ENCODE measurements around the gene SRGAP2C.
A peak's percentile ranks its signal among the peaks of the same experiment; 100 is the strongest.
"Not testable (repeated sequence)": the region's sequence is repeated elsewhere in the genome, so short reads cannot be mapped to it uniquely, and the experiment has no call there.

SRGAP2C gene

DNA sequence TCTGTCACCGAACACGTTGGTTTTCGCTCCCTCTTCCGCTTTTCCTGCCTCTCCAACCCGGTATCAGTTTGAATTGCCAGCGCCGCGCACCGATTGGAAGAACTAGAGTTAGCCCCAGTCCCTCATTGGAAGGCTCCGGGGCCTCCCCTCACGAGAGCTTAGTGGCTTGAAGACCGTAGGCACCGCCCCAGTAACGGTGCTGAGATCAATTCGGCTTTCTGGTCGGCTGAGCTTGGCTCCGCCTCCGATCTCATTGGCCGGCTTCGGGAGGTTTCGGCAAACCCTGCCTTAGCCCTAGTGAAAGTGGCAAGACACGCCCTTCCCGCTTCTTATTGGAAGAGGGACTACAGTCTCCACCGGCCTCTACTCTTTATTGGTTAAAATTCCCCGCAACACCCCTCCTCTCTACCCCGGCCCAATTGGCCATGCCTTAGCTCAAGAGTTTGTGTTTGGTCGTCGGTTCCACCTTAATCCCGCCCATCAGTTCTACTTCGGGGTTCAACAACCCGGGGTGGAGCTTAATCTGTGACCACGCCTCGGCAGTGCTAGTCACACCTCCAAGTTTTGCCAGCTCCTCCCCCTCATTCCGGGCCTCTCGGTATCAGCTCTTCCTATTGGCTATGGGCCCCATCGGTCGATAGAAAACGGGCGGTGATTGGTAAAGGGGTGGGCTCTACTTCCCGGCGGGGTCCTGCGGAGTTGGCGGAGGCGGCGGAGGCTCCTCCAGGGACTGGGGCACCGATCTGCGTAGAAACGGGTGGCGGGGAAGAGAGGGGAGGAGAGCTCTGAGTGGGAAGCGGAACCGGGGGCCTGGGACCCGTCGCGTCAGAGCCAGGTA is at the start of gene SRGAP2C, which contains the start of gene FAM72B:
SRGAP2C (plus strand) TSS at position 686 of the 838 bp plus-strand sequence. CDS start 2,472 bp downstream, outside the sequence.
FAM72B (minus strand) TSS at position 51 of the 838 bp plus-strand sequence. CDS start 851 bp downstream, outside the sequence.
- peak; percentile 95 for DNase-seq (ENCODE audit: extremely low read depth, low read depth)
- peak within 1 kb of the TSS; percentile 44 for H3K4me3 ChIP-seq (replicated peaks; ENCODE audit: low read depth, low read length)

DNA sequence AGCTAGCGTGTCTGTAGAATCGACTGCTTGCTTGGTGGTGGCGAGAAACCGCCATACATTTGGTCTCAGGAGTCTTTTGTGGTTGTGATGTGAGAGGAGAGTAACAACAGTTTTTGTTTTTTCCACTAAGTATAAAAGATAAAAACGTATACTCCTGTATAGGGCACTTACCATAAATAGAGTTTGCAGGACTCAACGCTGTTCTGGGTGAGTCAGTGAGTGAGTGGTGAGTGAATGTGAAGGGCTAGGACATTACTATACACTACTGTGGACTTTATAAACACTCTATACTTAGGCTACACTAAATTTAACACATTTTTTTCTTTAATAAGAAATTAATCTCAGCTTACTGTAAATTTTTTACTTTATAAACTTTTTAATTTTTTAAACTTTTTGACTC is 44.4 kb upstream of the SRGAP2C start:
- not testable (repeated sequence) for H3K4me3 ChIP-seq (replicated peaks; ENCODE audit: low read depth, low read length); DNase-seq (ENCODE audit: extremely low read depth, low read depth)

DNA sequence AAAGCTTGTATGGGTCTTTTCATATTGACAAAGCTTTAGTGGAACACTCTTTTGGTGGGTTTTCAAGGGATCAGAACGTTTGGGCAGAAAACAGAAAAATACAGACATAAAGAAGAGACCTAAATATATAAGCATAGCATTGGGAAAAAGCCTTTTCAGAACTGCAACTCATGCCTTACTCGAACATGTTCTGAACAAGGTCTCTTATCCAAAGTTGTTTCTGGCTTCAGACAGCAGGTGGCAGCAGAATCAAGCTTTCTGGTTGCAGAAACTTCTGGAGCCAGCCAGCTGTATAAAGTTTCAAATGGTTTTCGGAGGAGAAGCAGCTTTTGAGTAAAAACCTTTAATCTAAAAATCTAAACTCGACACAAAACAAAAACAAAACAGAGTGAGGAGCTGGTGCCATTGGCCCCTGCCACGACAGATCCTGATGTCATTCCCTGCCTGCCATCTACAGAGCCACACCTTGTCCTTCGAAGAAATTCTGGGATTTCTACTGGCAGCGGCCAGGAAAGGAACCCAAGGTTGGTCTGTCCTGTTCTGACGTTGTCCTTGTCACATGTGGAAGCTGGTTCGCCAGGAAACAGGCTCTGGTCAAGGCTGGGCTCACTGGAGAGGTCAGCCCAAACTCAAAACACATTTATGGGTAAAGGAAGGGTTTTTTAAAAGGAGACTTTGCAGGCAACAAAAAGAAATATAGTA is 36.1 kb upstream of the SRGAP2C start:
- not testable (repeated sequence) for DNase-seq (ENCODE audit: extremely low read depth, low read depth); H3K4me3 ChIP-seq (replicated peaks; ENCODE audit: low read depth, low read length)

DNA sequence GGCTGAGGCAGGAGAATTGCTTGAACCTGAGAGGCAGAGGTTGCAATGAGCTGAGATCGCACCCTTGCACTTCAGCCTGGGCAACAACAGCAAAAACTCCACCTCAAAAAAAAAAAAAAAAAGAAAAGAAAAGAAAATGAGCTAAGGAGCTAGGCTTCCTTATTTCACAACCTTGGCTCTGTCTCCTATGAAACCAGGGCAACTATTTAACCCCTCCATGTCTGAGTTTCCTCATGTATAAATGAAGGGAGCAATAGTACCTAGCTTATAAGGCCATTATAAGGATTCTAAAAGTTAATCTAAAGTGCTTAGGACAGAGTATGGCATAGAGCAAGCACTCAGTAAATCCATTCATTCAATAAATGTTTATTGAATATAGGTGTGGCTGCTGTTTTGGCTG is 33.5 kb upstream of the SRGAP2C start:
- not testable (repeated sequence) for H3K4me3 ChIP-seq (replicated peaks; ENCODE audit: low read depth, low read length); DNase-seq (ENCODE audit: extremely low read depth, low read depth)

DNA sequence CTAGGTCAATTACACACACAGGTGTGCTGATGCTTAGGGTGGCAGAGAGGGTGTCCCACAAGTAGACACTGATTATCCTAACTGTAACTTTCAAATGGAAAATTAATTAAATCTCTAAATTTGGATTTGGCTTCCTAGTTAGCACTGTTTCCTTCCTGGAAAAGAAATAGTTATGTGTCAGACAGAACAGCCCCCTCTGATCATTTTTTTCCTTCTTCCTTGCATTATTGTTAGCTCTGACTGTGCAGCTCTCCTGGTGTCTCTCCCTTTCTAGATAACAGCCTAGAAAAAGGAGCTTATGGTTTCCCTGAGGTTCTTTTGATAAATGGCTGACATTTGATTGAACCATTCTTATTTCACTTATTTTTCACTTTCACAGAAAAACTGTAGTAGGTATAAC is 32.0 kb upstream of the SRGAP2C start:
- not testable (repeated sequence) for DNase-seq (ENCODE audit: extremely low read depth, low read depth); H3K4me3 ChIP-seq (replicated peaks; ENCODE audit: low read depth, low read length)

DNA sequence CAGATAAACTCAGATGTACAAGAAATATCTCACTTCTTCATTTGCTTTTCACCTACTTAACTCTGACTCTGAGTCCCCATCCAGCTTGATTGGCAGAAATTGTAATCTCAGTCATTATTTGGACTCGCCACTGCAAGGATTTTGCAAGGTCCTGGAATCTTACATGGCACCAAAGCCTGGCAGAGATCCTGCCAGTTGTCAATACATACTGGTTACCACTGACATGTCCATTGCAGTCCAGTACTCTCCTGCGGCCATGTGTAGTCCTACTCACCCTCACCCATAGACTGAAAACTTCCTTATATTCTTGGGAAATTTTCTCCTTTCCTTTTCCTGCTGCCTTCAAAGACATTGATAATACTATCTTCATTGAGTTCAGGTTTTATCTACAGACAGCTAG is 30.0 kb upstream of the SRGAP2C start:
- DNase-seq (ENCODE audit: extremely low read depth, low read depth); H3K4me3 ChIP-seq (replicated peaks; ENCODE audit: low read depth, low read length): not testable (repeated sequence)

DNA sequence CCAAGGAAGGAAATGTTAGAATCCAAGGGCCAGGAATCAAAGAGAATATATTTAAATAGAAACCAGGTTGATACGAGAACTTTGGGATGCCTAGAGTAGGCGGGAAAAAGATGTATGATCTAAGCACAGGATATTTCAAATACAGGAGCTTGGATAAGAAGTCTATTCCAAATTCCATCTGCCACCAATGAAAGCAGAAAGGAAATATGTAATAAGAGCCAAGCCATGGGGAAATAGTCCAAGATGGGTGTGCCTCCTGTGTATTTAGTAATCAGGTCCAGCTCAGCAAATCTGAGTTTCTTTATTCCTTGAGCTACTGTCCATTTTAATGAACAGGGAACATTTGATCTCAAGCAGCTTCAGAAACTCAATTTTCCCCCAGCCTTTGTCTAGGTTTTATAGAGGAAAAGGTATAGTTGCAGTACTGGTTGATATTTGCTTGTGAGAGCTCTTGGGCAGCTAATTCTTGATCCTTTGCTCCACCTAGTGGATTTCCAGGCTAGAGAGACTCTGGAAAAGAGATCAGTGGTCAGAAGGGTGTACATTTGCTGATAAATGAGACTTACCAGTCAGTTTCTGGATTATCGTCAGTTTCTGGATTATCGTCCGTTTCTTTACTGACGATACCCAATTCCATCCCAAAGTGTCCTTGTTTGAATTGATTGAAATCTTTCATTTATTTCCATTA is 29.0 kb upstream of the SRGAP2C start:
- DNase-seq (ENCODE audit: extremely low read depth, low read depth); H3K4me3 ChIP-seq (replicated peaks; ENCODE audit: low read depth, low read length): not testable (repeated sequence)

DNA sequence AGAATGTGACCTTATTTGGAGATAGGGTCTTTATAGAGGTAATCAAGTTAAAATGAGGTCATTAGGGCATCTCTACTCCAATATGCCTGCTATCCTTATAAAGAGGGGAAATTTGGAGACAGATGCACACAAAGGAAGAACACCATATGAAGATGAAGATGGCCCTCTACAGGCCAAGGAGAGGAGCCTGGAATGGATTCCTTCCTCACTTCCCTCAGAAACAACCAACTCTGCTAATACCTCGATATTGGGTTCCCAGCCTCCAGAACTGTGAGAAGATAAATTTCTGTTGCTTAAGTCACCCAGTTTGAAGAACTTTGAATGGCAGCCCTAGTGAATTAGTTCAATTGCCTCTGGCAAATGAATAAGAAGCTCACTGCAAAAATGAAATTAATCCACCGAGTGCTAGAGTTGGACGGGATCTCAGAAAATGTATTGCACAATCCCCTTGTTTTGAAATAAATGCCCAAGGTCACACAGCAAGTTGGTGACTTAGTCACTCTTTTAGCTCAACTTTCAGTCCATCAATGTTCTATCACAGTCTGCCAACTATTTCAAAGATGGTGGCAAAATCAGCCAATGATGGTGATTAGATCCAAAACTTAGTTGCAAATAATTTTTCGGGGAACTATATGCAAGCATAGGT is 27.7 kb upstream of the SRGAP2C start:
- not testable (repeated sequence) for H3K4me3 ChIP-seq (replicated peaks; ENCODE audit: low read depth, low read length); DNase-seq (ENCODE audit: extremely low read depth, low read depth)

DNA sequence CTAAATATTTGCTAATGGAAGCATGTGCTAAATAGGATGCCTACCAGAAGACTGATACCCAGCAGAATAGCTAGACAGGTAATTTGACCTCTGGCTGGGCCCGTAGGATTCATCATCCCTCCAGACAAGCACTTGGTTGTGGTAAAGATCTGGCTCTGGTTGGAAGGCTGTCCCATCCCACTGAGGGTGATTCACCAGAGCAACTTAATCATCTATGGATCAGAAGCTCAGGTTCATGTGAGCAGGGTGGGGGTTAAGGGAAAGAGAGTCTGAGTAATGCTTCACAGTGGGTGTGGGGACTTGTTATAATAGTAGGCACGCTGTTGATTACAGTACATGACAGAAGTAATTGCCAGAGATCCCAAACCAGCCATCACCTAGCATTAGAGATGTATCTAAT is 27.2 kb upstream of the SRGAP2C start:
- not testable (repeated sequence) for DNase-seq (ENCODE audit: extremely low read depth, low read depth); H3K4me3 ChIP-seq (replicated peaks; ENCODE audit: low read depth, low read length)

DNA sequence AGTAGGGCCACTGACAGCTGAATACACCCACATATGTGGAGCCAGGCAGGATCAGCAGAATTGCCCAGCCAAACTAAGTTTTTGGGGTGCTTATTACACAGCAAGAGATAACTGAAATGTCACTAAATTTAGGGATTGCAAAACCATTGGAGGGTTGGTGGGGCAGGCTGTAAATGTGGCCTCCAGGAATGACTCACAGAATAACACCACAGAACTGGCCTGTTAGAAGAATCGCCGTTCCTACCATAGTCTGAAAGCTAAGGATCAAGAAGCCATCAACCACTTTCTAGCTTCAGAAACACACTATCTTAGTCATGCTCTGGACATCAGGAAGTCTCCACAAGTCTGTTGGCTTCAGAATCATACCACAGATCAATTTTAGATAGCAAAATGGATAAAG is 24.7 kb upstream of the SRGAP2C start:
- H3K4me3 ChIP-seq (replicated peaks; ENCODE audit: low read depth, low read length); DNase-seq (ENCODE audit: extremely low read depth, low read depth): not testable (repeated sequence)

DNA sequence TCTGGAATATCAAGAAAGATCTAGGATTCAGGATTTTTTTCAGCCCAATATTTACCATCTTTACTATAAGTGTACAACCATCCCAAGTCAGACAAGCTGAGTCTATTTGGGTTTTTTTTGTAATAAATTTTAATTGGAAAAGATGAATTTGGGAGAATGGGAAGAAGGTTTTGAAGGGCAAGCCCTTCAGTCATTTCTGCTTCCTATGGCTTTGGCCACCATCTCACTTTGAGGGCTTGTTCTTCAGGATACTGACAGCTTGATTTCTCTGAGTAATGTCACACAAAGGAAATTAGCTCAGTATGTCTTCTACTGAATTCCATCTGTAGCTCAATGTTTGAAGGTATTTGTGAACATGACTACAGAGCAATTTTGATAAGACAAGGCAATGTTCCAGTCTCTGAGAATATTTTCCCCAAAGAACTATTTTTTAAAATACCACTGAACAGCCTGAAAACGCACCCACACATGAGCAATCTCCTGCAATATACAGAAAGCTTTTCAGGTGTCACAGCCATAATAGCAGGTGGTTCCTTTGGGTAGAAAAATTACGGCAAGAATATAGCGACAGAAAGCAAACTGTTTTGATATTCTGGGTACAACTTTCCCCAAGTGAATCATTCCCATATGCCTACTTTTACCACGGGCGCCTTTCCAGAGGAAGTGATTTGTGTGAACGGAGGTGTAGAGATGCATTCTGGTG is 23.4 kb upstream of the SRGAP2C start:
- not testable (repeated sequence) for H3K4me3 ChIP-seq (replicated peaks; ENCODE audit: low read depth, low read length); DNase-seq (ENCODE audit: extremely low read depth, low read depth)

DNA sequence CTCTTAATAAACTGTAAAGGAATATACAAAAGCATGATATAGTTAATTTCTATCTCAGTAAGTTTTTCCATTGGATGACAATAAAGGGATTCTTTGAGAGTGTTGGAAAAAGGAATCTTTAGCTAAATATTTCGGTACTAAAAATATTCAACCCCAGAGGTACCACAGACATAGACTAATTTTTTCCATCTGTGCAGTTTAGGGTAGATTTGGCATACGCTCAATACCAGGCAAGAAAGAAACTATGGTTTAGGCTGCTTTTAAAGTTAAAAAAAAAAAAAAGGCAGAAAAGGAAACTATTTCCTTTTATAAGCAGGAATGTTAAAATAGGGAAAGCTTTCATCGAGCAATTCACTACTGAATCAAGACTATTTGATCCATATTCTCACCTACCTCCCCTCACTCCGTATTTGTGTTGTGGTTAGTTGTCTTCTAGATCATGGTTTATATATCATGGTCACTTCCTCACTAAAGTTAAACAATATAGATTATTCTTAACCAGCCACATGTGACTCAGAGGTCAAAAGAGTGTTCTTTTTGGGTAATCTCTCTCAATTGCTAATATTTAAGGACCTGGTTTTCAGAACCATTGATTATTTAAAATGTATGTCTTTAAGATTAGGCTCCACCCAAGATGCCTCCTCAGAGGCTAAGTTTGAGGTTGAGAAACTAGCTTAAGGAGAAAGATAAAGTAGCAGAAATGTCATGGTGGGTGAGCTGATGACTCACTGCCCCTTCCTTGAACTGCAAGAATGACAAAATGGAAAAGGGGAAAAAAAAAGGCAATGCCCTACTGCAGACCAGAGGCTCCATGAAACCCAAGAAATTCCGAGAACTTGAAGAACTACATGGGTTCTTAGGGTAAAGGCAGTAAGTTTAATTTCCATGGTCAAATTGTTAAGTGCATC is 20.7 kb upstream of the SRGAP2C start:
- peak; percentile 15 for DNase-seq (ENCODE audit: extremely low read depth, low read depth)

DNA sequence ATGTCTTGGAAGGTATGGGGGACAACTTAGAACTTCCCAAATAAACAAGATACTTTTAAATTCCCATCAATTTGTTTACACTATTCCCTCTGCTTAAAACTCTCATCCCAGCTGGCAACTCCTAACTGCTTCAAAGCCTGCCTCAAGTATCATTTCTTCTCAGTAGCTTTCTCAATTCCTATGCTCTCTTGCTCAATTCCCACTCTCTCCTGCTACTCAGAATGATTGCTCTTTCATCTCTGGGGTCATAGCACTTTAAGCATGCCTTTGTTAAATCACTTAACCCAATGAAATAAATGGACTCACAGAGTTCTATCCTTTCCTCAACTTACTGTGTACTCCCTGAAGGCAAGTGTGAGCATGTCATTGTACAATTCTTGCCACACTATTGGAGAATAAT is 19.5 kb upstream of the SRGAP2C start:
- H3K4me3 ChIP-seq (replicated peaks; ENCODE audit: low read depth, low read length); DNase-seq (ENCODE audit: extremely low read depth, low read depth): not testable (repeated sequence)

More for the DNA sequence above, 20.7 kb upstream of the SRGAP2C start:
- not testable (repeated sequence) for H3K4me3 ChIP-seq (replicated peaks; ENCODE audit: low read depth, low read length)

DNA sequence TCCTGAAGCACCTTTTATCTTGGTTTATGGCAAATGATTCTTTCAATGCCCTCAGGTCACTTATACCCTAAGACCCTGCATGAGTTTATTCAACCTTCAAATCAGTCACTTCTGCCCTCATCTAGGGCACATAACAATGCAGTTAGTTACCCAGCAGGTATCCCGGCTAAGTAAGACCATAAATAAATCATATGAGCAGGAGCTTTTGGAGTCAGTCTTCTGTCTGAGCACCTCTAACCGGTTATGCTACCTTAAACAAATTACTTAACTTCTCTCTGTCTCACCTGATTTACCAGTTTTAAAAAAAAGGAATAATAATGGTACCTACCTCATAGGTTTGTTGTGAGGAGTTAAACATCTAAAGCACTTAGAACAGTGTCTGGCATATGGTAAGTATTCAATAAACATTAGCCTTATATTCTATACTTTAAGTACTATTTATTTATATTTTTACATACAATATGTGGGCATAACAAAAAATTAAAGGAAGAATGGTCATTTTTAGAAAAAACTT is 17.5 kb upstream of the SRGAP2C start:
- H3K4me3 ChIP-seq (replicated peaks; ENCODE audit: low read depth, low read length); DNase-seq (ENCODE audit: extremely low read depth, low read depth): not testable (repeated sequence)

DNA sequence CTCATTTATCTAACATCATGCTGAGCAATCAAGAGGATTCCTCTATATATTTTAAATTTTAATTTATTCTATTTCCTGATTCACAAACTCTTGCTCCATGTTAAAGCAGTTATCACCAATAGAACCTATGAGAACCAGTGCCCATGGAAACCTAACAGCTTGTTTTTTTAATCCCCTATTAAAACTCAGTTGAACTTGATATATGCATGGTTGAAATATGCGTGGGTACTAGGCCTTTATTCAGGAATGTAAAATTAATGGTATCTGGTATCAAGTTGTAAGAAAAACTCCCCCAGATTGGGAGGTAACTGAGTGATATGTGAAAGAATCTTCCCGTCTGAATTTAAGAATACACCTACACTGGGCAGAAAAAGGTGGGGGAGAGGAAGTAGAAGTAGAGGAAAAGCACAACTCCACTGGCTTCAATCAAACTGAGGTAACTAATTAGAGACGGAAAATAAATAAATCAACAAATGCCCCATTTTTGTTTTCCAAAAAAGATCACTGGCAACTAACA is 16.6 kb upstream of the SRGAP2C start:
- DNase-seq (ENCODE audit: extremely low read depth, low read depth); H3K4me3 ChIP-seq (replicated peaks; ENCODE audit: low read depth, low read length): not testable (repeated sequence)

DNA sequence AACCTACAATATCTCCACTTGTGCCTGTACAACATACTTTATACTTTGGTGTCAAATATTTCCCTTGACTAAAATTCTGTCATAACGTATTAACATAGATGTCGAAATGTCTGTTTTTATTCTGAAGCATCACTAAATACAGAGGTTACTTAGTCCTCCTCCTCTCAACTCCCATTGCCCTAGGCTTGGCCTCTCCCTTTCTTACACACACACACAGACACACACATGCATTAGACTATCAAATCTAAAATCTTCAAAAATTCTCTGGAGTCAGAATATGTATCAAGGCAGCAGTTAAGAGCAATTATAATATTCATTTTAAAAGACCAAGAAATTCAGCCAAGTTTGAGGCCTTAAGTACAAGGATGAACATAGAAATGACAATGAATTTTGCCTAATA is 8.1 kb upstream of the SRGAP2C start:
- H3K4me3 ChIP-seq (replicated peaks; ENCODE audit: low read depth, low read length); DNase-seq (ENCODE audit: extremely low read depth, low read depth): not testable (repeated sequence)

Measured in HFF-Myc (cell line).